ENCODE measurements around the gene AUTS2. TPM values are rescaled to one million over a fixed set of nuclear protein-coding genes. Genes with fewer than 3 reads are reported as not detected.

Gene AUTS2
- total RNA-seq, 1 donor from 2014 or later = 125 TPM

- no peak overlapping the region for H3K4me3 Mint-ChIP-seq (ENCODE audit: low read depth)
- no peaks in the 10 kb centered on the region for H3K36me3 Mint-ChIP-seq (ENCODE audit: insufficient read depth)
Observed at GRCh38 chr7:70029993-70030392, 431.7 kb downstream of the AUTS2 start.

GRCh38 chr7:70030745-70031144 lies 432.5 kb downstream of the AUTS2 start:
- DNase-seq (ENCODE audit: low spot score, unreplicated experiment) = no peak
- Mint-ChIP-seq H3K27ac (no peak overlapping the region), H3K4me1 (ENCODE audit: low read depth) (peaks cover 15% of the 10 kb centered on the region), H3K27me3 (no peaks in the 10 kb centered on the region), H3K36me3 (ENCODE audit: insufficient read depth) (no peaks in the 10 kb centered on the region), H3K4me3 (ENCODE audit: low read depth) (no peak overlapping the region), H3K9me3 (ENCODE audit: low read depth) (no peaks in the 10 kb centered on the region)
- TF ChIP-seq CTCF (IDR thresholded peaks at IDR 0.05; ENCODE audit: unreplicated experiment) = no peak

More at GRCh38 chr7:70029993-70030392, 431.7 kb downstream of the AUTS2 start:
- no peak for TF ChIP-seq CTCF (IDR thresholded peaks at IDR 0.05; ENCODE audit: unreplicated experiment)
- no peaks in the 10 kb centered on the region for H3K9me3 Mint-ChIP-seq (ENCODE audit: low read depth)
- H3K4me1 Mint-ChIP-seq (ENCODE audit: low read depth) = peaks cover 10% of the 10 kb centered on the region
- H3K27ac Mint-ChIP-seq = no peak overlapping the region
- H3K27me3 Mint-ChIP-seq = no peaks in the 10 kb centered on the region
- no peak for DNase-seq (ENCODE audit: low spot score, unreplicated experiment)

GRCh38 chr7:70031245-70031644 lies 433.0 kb downstream of the AUTS2 start:
- Mint-ChIP-seq H3K27ac (no peak overlapping the region), H3K27me3 (no peaks in the 10 kb centered on the region), H3K4me3 (ENCODE audit: low read depth) (no peak overlapping the region), H3K36me3 (ENCODE audit: insufficient read depth) (no peaks in the 10 kb centered on the region), H3K4me1 (ENCODE audit: low read depth) (peaks cover 11% of the 10 kb centered on the region), H3K9me3 (ENCODE audit: low read depth) (no peaks in the 10 kb centered on the region)
- TF ChIP-seq CTCF (IDR thresholded peaks at IDR 0.05; ENCODE audit: unreplicated experiment) = no peak
- no peak for DNase-seq (ENCODE audit: low spot score, unreplicated experiment)

GRCh38 chr7:70032649-70033048 lies 434.4 kb downstream of the AUTS2 start:
- no peaks in the 10 kb centered on the region for H3K9me3 Mint-ChIP-seq (ENCODE audit: low read depth)
- no peak for TF ChIP-seq CTCF (IDR thresholded peaks at IDR 0.05; ENCODE audit: unreplicated experiment)
- DNase-seq (ENCODE audit: low spot score, unreplicated experiment) = no peak
- no peak overlapping the region for H3K4me3 Mint-ChIP-seq (ENCODE audit: low read depth)
- H3K4me1 Mint-ChIP-seq (ENCODE audit: low read depth) = peaks cover 15% of the 10 kb centered on the region
- no peaks in the 10 kb centered on the region for H3K36me3 Mint-ChIP-seq (ENCODE audit: insufficient read depth)
- H3K27ac Mint-ChIP-seq = no peak overlapping the region
- no peaks in the 10 kb centered on the region for H3K27me3 Mint-ChIP-seq

- Mint-ChIP-seq H3K9me3 (ENCODE audit: low read depth) (no peaks in the 10 kb centered on the region), H3K4me1 (ENCODE audit: low read depth) (peaks cover 13% of the 10 kb centered on the region), H3K36me3 (ENCODE audit: insufficient read depth) (no peaks in the 10 kb centered on the region), H3K27me3 (no peaks in the 10 kb centered on the region), H3K4me3 (ENCODE audit: low read depth) (no peak overlapping the region), H3K27ac (no peak overlapping the region)
- TF ChIP-seq CTCF (IDR thresholded peaks at IDR 0.05; ENCODE audit: unreplicated experiment) = no peak
- no peak for DNase-seq (ENCODE audit: low spot score, unreplicated experiment)
Observed at GRCh38 chr7:70033226-70033625, 435.0 kb downstream of the AUTS2 start.
